ENCODE measurements around the gene YBX3. TPM values are rescaled to one million over a fixed set of nuclear protein-coding genes. Genes with fewer than 3 reads are reported as not detected.
A peak's percentile ranks its signal among the peaks of the same experiment; 100 is the strongest.

The YBX3 gene
- total and polyA plus RNA-seq, 2 of the 13 experiments (the other 11 are each of a cell fraction or from before 2014, with no cell fraction given): 77.5 to 99.6 TPM

GRCh38 chr12:10673659-10674384 lies 49.3 kb downstream of the YBX3 start, which contains the start of gene STYK1 (continued):
- peak; percentile 90 for TF ChIP-seq CTCF (CRISPR knock-in tag; IDR thresholded peaks at IDR 0.05)
- TF ChIP-seq ZBED4 (CRISPR knock-in tag; IDR thresholded peaks at IDR 0.05; ENCODE audit: borderline replicate concordance): no peak
- TF ChIP-seq YEATS4 (CRISPR knock-in tag; IDR thresholded peaks at IDR 0.05; ENCODE audit: borderline replicate concordance): no peak
- peak; percentile 53; the same call in 1 of the 2 replicates for TF ChIP-seq KDM2A (CRISPR knock-in tag; IDR thresholded peaks at IDR 0.05; ENCODE audit: borderline replicate concordance, low read depth)
- TF ChIP-seq ZSCAN20 (CRISPR knock-in tag; IDR thresholded peaks at IDR 0.05; ENCODE audit: borderline replicate concordance): no peak
- 0 out of 2 replicates have a peak, but pooled peaks have one; percentile 28 for TF ChIP-seq ZNF501 (CRISPR knock-in tag; IDR thresholded peaks at IDR 0.05)
- TF ChIP-seq ZFP37 (CRISPR knock-in tag; IDR thresholded peaks at IDR 0.05; ENCODE audit: borderline replicate concordance): no peak
- no peak for TF ChIP-seq DBP (CRISPR knock-in tag; IDR thresholded peaks at IDR 0.05; ENCODE audit: not compliant biosample characterization)
- TF ChIP-seq ZBTB39 (CRISPR knock-in tag; IDR thresholded peaks at IDR 0.05): no peak
- TF ChIP-seq FOXP4 (CRISPR knock-in tag; IDR thresholded peaks at IDR 0.05): no peak
- no peak for TF ChIP-seq DNMT1 (CRISPR knock-in tag; IDR thresholded peaks at IDR 0.05)
- TF ChIP-seq CENPX (CRISPR knock-in tag; IDR thresholded peaks at IDR 0.05): no peak
- no peak for TF ChIP-seq FOXC1 (CRISPR knock-in tag; IDR thresholded peaks at IDR 0.05; ENCODE audit: borderline replicate concordance)
- 0 out of 2 replicates have a peak, but pooled peaks have one; percentile 46 for TF ChIP-seq KDM4B (CRISPR knock-in tag; IDR thresholded peaks at IDR 0.05)
- TF ChIP-seq NFKB2 (CRISPR knock-in tag; IDR thresholded peaks at IDR 0.05; ENCODE audit: borderline replicate concordance): peak; percentile 23; the same call in 1 of the 2 replicates
- no peak for TF ChIP-seq RFX5 (IDR thresholded peaks at IDR 0.05; ENCODE audit: low read depth, low read length)
- no peak for TF ChIP-seq CREM (IDR thresholded peaks at IDR 0.05)
- TF ChIP-seq CREM (CRISPR knock-in tag; IDR thresholded peaks at IDR 0.05): no peak

All from HepG2 (cell line).